ENCODE measurements around the gene GMPR2.

The GMPR2 gene

GRCh38 chr14:24254630-24255392 is 22.1 kb downstream of the GMPR2 start:
- DNase-seq, result no peak

GRCh38 chr14:24255438-24255837 is 22.7 kb downstream of the GMPR2 start:
- DNase-seq, result no peak

GRCh38 chr14:24255931-24256711 is 23.4 kb downstream of the GMPR2 start:
- DNase-seq, result no peak

GRCh38 chr14:24256960-24257359 is 24.2 kb downstream of the GMPR2 start:
- DNase-seq, result no peak

- DNase-seq, result no peak
Measured at GRCh38 chr14:24258119-24258518, 25.4 kb downstream of the GMPR2 start.

- DNase-seq, result no peak
Measured at GRCh38 chr14:24258548-24259265, 26.0 kb downstream of the GMPR2 start.

- no peak for DNase-seq
Measured at GRCh38 chr14:24259282-24260025, 26.7 kb downstream of the GMPR2 start.

- no peak for DNase-seq
Measured at GRCh38 chr14:24260026-24260779, 27.5 kb downstream of the GMPR2 start.

- no peak for DNase-seq
Measured at GRCh38 chr14:24260780-24261157, 28.0 kb downstream of the GMPR2 start.

GRCh38 chr14:24261256-24261968 is 28.7 kb downstream of the GMPR2 start:
- no peak for DNase-seq

GRCh38 chr14:24261969-24262327 is 29.2 kb downstream of the GMPR2 start:
- no peak for DNase-seq

GRCh38 chr14:24262821-24263733 is 30.3 kb downstream of the GMPR2 start, which contains the start of gene TGM1:
TGM1 (minus strand) TSS chr14:24263177; CDS start chr14:24262352, 825 bp downstream.
- no peak for DNase-seq

GRCh38 chr14:24263848-24264247 is 31.1 kb downstream of the GMPR2 start:
- DNase-seq, result no peak

GRCh38 chr14:24264298-24264697 is 31.6 kb downstream of the GMPR2 start:
- no peak for DNase-seq

GRCh38 chr14:24266344-24267244 is 33.9 kb downstream of the GMPR2 start:
- no peak for DNase-seq

- DNase-seq, result no peak
Measured at GRCh38 chr14:24267516-24267915, 34.8 kb downstream of the GMPR2 start.

- DNase-seq, result no peak
Measured at GRCh38 chr14:24268225-24268624, 35.5 kb downstream of the GMPR2 start.

GRCh38 chr14:24269368-24269767 is 36.6 kb downstream of the GMPR2 start:
- DNase-seq, result no peak

- DNase-seq, result no peak
Measured at GRCh38 chr14:24269910-24270536, 37.3 kb downstream of the GMPR2 start.
